ENCODE results near the gene ZNF165. TPM values are rescaled to one million over a fixed set of nuclear protein-coding genes. Genes with fewer than 3 reads are reported as not detected.
A peak's percentile ranks its signal among the peaks of the same experiment; 100 is the strongest.

ZNF165 gene
- polyA plus RNA-seq, 1 of the 3 experiments (the other 2 are of a cell fraction), result 0.25 TPM

DNA sequence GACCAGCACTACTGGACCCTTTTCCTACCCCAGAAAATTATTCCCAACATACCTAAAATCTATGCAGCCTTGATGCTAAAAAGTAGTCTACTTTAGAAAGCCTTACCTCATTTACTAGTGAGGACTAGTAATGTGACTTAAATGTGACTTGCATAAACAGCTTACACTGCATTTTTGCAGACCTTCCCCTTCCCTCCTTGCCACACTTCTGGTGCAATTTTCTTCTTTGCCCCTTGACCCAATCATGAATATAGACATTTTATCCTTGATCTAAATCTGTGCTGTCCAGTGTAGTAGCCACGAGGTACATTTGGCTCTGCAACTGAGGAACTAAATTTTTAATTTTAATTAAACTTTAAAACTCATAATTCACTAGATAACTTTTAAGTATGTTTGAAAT is 54.3 kb downstream of the ZNF165 start (continued):
- TF ChIP-seq NFIC (IDR thresholded peaks at IDR 0.05; ENCODE audit: borderline replicate concordance) (no peak), POLR2AphosphoS5 (IDR thresholded peaks at IDR 0.05; ENCODE audit: low read depth, low read length) (no peak), TAF1 (IDR thresholded peaks at IDR 0.05; ENCODE audit: borderline replicate concordance, low read depth, low read length) (no peak), FOXJ3 (CRISPR knock-in tag; IDR thresholded peaks at IDR 0.05) (no peak), TCF12 (IDR thresholded peaks at IDR 0.05) (no peak), TEAD4 (IDR thresholded peaks at IDR 0.05; ENCODE audit: borderline replicate concordance, insufficient read depth) (no peak)
- TF ChIP-seq, protein P1, sequence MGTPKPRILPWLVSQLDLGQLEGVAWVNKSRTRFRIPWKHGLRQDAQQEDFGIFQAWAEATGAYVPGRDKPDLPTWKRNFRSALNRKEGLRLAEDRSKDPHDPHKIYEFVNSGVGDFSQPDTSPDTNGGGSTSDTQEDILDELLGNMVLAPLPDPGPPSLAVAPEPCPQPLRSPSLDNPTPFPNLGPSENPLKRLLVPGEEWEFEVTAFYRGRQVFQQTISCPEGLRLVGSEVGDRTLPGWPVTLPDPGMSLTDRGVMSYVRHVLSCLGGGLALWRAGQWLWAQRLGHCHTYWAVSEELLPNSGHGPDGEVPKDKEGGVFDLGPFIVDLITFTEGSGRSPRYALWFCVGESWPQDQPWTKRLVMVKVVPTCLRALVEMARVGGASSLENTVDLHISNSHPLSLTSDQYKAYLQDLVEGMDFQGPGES (IDR thresholded peaks at IDR 0.05; ENCODE audit: low read depth, low read length), result no peak
- TF ChIP-seq, protein P2, sequence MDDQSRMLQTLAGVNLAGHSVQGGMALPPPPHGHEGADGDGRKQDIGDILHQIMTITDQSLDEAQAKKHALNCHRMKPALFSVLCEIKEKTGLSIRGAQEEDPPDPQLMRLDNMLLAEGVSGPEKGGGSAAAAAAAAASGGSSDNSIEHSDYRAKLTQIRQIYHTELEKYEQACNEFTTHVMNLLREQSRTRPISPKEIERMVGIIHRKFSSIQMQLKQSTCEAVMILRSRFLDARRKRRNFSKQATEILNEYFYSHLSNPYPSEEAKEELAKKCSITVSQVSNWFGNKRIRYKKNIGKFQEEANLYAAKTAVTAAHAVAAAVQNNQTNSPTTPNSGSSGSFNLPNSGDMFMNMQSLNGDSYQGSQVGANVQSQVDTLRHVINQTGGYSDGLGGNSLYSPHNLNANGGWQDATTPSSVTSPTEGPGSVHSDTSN (IDR thresholded peaks at IDR 0.05), result no peak

DNA sequence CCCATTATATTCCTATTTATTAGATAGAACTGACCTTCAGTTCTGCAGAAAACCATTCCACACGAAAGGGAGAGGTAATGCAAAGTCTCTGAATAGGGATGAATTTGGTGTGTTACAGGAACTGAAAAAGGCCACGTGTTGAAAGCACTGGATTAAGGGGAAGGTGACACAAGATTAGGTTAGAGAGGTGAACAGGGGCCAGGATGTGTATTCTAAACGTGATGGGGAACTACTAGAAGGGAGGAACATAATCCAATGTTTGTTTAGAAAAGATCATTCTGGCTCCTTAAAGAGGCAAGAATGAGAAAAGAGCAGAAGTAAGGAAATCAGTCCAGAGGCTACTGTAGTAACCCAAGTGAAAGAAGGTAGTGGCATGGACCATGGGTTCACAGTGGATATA is 55.0 kb downstream of the ZNF165 start:
- peaks cover 0 to 17% of the 10 kb centered on the region in 2 experiments; a peak in 3 of 4 replicates for H3K4me1 ChIP-seq (ENCODE audit: control insufficient read depth in 1 of 2, insufficient read depth in 2 of 2, low read depth in 1 of 2, low read length in 1 of 2)
- peaks cover 3 to 16% of the 10 kb centered on the region in 2 experiments for H3K36me3 ChIP-seq (replicated peaks in 1 of 2; ENCODE audit: control insufficient read depth in 1 of 2, insufficient read depth in 2 of 2, low read length in 1 of 2)
- H3K79me2 ChIP-seq (ENCODE audit: insufficient read depth), result peaks cover 65% of the 10 kb centered on the region
- no peak overlapping the region for H2AFZ ChIP-seq (ENCODE audit: low read depth)
- H3K4me2 ChIP-seq, result peak overlapping the region; percentile 93
- TF ChIP-seq TEAD4 (IDR thresholded peaks at IDR 0.05; ENCODE audit: borderline replicate concordance, insufficient read depth) (no peak), RCOR1 (IDR thresholded peaks at IDR 0.05; ENCODE audit: low read length) (no peak), NRF1 (IDR thresholded peaks at IDR 0.05; ENCODE audit: low read depth, low read length) (no peak), JUND (IDR thresholded peaks at IDR 0.05) (no peak), MXI1 (IDR thresholded peaks at IDR 0.05; ENCODE audit: low read depth, low read length) (no peak), GABPA (IDR thresholded peaks at IDR 0.05; ENCODE audit: low read depth) (no peak), FOXM1 (IDR thresholded peaks at IDR 0.05; ENCODE audit: low read depth) (no peak), EP300 (IDR thresholded peaks at IDR 0.05; ENCODE audit: borderline replicate concordance in 1 of 2, low read depth in 1 of 2, low read length in 1 of 2) (no peak), POLR2AphosphoS5 (IDR thresholded peaks at IDR 0.05; ENCODE audit: low read depth, low read length) (no peak), FOSL2 (IDR thresholded peaks at IDR 0.05; ENCODE audit: borderline replicate concordance, low read depth) (no peak), ELF1 (IDR thresholded peaks at IDR 0.05) (no peak), NFIC (IDR thresholded peaks at IDR 0.05; ENCODE audit: borderline replicate concordance) (no peak)
- TF ChIP-seq, protein P3, sequence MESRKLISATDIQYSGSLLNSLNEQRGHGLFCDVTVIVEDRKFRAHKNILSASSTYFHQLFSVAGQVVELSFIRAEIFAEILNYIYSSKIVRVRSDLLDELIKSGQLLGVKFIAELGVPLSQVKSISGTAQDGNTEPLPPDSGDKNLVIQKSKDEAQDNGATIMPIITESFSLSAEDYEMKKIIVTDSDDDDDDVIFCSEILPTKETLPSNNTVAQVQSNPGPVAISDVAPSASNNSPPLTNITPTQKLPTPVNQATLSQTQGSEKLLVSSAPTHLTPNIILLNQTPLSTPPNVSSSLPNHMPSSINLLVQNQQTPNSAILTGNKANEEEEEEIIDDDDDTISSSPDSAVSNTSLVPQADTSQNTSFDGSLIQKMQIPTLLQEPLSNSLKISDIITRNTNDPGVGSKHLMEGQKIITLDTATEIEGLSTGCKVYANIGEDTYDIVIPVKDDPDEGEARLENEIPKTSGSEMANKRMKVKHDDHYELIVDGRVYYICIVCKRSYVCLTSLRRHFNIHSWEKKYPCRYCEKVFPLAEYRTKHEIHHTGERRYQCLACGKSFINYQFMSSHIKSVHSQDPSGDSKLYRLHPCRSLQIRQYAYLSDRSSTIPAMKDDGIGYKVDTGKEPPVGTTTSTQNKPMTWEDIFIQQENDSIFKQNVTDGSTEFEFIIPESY (IDR thresholded peaks at IDR 0.05; ENCODE audit: borderline replicate concordance, low read depth), result no peak
- H3K9me2 ChIP-seq, result no peaks in the 10 kb centered on the region
- peak overlapping the region; percentile 95 for H3K9ac ChIP-seq
- peaks cover 8% of the 10 kb centered on the region for H3F3A ChIP-seq (replicated peaks; ENCODE audit: insufficient read depth)
- no peaks in the 10 kb centered on the region for H4K20me1 ChIP-seq (ENCODE audit: insufficient read depth)
- no peaks in the 10 kb centered on the region for H3K27me3 ChIP-seq (ENCODE audit: insufficient read depth)
- ChIA-PET POLR2A (interaction anchor here (1.6 to 2.3 kb wide), 2 partner anchors 11 to 31 kb away, joined by 7 to 9 read pairs; partner anchors contain the start of gene ZSCAN16), CTCF (interaction anchor here (2.0 kb wide), 1 partner anchor 221 kb away, joined by 12 read pairs; no protein-coding TSS in a partner anchor)
- peak overlapping the region; percentile 86 to 90 for H3K4me3 ChIP-seq (ENCODE audit: low read depth in 2 of 2, low read length in 1 of 2)
- H3K9me3 ChIP-seq, result no peaks in the 10 kb centered on the region
- 29% methylated on average over 3 of the region's 3 CpGs for WGBS (ENCODE audit: low lambda C conversion rate)
- H3K27ac ChIP-seq (ENCODE audit: low read depth in 2 of 2, low read length in 1 of 2), result peak overlapping the region; percentile 88 to 97; a peak in 3 of 4 replicates
- no peak for DNase-seq
